ENCODE measurements around the gene CDK14.

The CDK14 gene

GRCh38 chr7:91180746-91181145 is 584.6 kb downstream of the CDK14 start:
- TF ChIP-seq CTCF (IDR thresholded peaks at IDR 0.05; ENCODE audit: low read depth, low read length): no peak
- no peaks in the 10 kb centered on the region for H3K27me3 ChIP-seq
- no peak overlapping the region for H3K4me3 ChIP-seq (ENCODE audit: low read depth, low read length)
- no peaks in the 10 kb centered on the region for H3K4me1 ChIP-seq
- no peaks in the 10 kb centered on the region for H3K36me3 ChIP-seq
- DNase-seq: no peak
- no peaks in the 10 kb centered on the region for H3K9me3 ChIP-seq

- TF ChIP-seq CTCF (IDR thresholded peaks at IDR 0.05; ENCODE audit: low read depth, low read length): no peak
- Histone ChIP-seq H3K4me1 (no peaks in the 10 kb centered on the region), H3K4me3 (ENCODE audit: low read depth, low read length) (no peak overlapping the region), H3K27me3 (no peaks in the 10 kb centered on the region), H3K9me3 (no peaks in the 10 kb centered on the region), H3K36me3 (no peaks in the 10 kb centered on the region)
- DNase-seq: no peak
Observed at GRCh38 chr7:91181949-91182348, 585.8 kb downstream of the CDK14 start.

GRCh38 chr7:91182819-91183764 is 587.0 kb downstream of the CDK14 start:
- no peaks in the 10 kb centered on the region for H3K36me3 ChIP-seq
- DNase-seq: no peak
- no peaks in the 10 kb centered on the region for H3K4me1 ChIP-seq
- no peak overlapping the region for H3K4me3 ChIP-seq (ENCODE audit: low read depth, low read length)
- no peaks in the 10 kb centered on the region for H3K9me3 ChIP-seq
- no peak for TF ChIP-seq CTCF (IDR thresholded peaks at IDR 0.05; ENCODE audit: low read depth, low read length)
- H3K27me3 ChIP-seq: no peaks in the 10 kb centered on the region

- H3K4me1 ChIP-seq: no peaks in the 10 kb centered on the region
- H3K27me3 ChIP-seq: no peaks in the 10 kb centered on the region
- no peak for TF ChIP-seq CTCF (IDR thresholded peaks at IDR 0.05; ENCODE audit: low read depth, low read length)
- no peak for DNase-seq
- no peak overlapping the region for H3K4me3 ChIP-seq (ENCODE audit: low read depth, low read length)
- no peaks in the 10 kb centered on the region for H3K9me3 ChIP-seq
- H3K36me3 ChIP-seq: no peaks in the 10 kb centered on the region
Observed at GRCh38 chr7:91185771-91186170, 589.6 kb downstream of the CDK14 start.

- no peaks in the 10 kb centered on the region for H3K36me3 ChIP-seq
- no peaks in the 10 kb centered on the region for H3K9me3 ChIP-seq
- H3K27me3 ChIP-seq: no peaks in the 10 kb centered on the region
- H3K4me1 ChIP-seq: no peaks in the 10 kb centered on the region
- DNase-seq: no peak
- no peak for TF ChIP-seq CTCF (IDR thresholded peaks at IDR 0.05; ENCODE audit: low read depth, low read length)
- H3K4me3 ChIP-seq (ENCODE audit: low read depth, low read length): no peak overlapping the region
Observed at GRCh38 chr7:91187061-91187460, 590.9 kb downstream of the CDK14 start.

- no peak for TF ChIP-seq CTCF (IDR thresholded peaks at IDR 0.05; ENCODE audit: low read depth, low read length)
- no peaks in the 10 kb centered on the region for H3K36me3 ChIP-seq
- no peaks in the 10 kb centered on the region for H3K4me1 ChIP-seq
- DNase-seq: no peak
- no peaks in the 10 kb centered on the region for H3K27me3 ChIP-seq
- no peak overlapping the region for H3K4me3 ChIP-seq (ENCODE audit: low read depth, low read length)
- H3K9me3 ChIP-seq: no peaks in the 10 kb centered on the region
Observed at GRCh38 chr7:91191771-91192170, 595.6 kb downstream of the CDK14 start.

All from BE2C (cell line).